SK-N-SH (cell line): ENCODE measurements around the gene RNF150. TPM values are rescaled to one million over a fixed set of nuclear protein-coding genes. Genes with fewer than 3 reads are reported as not detected.

Experiments
- CTCF ChIA-PET: fragments of 300-600, 350-600 bp; formaldehyde crosslinking; extraction: SDS; loops from one replicate; lab custom pipeline; 2021; lab: Yijun Ruan, JAX
- POLR2A ChIA-PET: fragments of 350-600 bp; sonication (Branson Sonifier 250); formaldehyde crosslinking; extraction: SDS; loops from one replicate; lab custom pipeline; 2020; ENCODE audit warnings: antibody characterized with exemption, inconsistent platforms; lab: Yijun Ruan, JAX
- DNase-seq: peaks from one replicate; pipeline ENCODE4 v3.0.0; 2012
- H2AFZ ChIP-seq: fragments of 200-600 bp; sonication (generic); 2 replicates; pipeline ENCODE4 v1.8.1; 2016; ENCODE audit warnings: antibody characterized with exemption, mild to moderate bottlenecking, low read depth
- H3F3A ChIP-seq: fragments of 200-600 bp; sonication (generic); replicated peaks from 2 replicates; pipeline ENCODE3; 2016; ENCODE audit warnings: antibody characterized with exemption, mild to moderate bottlenecking; ENCODE audit not compliant: insufficient read depth
- H3K27ac ChIP-seq, 2 experiments: fragments of 200-500 bp in 1 of 2; fragments of 200-600 bp in 1 of 2; sonication (Bioruptor generic) in 1 of 2; sonication (generic), shearing (Covaris generic) in 1 of 2; 2 replicates each; pipeline versions ENCODE4 v1.5.1 to v1.6.1; 2014 to 2016; ENCODE audit warnings: low read depth in 2 of 2, inconsistent platforms in 1 of 2, low read length in 1 of 2, mild to moderate bottlenecking in 1 of 2, mixed read lengths in 1 of 2
- H3K27me3 ChIP-seq: fragments of 200-600 bp; sonication (generic), shearing (Covaris generic); 2 replicates; pipeline ENCODE4 v1.6.1; 2016; ENCODE audit warnings: mixed run types; ENCODE audit not compliant: insufficient read depth
- H3K36me3 ChIP-seq, 2 experiments: fragments of 200-500 bp in 1 of 2; fragments of 200-600 bp in 1 of 2; sonication (Bioruptor generic) in 1 of 2; sonication (generic) in 1 of 2; replicated peaks in 1 of 2; 2 replicates each; pipeline versions ENCODE3 to v1.5.1; 2014 to 2016; ENCODE audit warnings: low read length in 1 of 2, mild to moderate bottlenecking in 1 of 2; ENCODE audit not compliant: insufficient read depth in 2 of 2, control insufficient read depth in 1 of 2
- H3K4me1 ChIP-seq, 2 experiments: fragments of 200-500 bp in 1 of 2; fragments of 200-600 bp in 1 of 2; sonication (Bioruptor generic) in 1 of 2; sonication (generic), shearing (Covaris generic) in 1 of 2; 2 replicates each; pipeline versions ENCODE4 v1.5.1 to v1.6.1; 2014 to 2016; ENCODE audit warnings: low read depth in 1 of 2, low read length in 1 of 2, mixed run types in 1 of 2; ENCODE audit not compliant: insufficient read depth in 2 of 2, control insufficient read depth in 1 of 2
- H3K4me2 ChIP-seq: fragments of 200-600 bp; sonication (generic), shearing (Covaris generic); 2 replicates; pipeline ENCODE4 v1.6.1; 2017; ENCODE audit warnings: mixed run types
- H3K4me3 ChIP-seq, 2 experiments: fragments of 200-500 bp in 1 of 2; fragments of 200-600 bp in 1 of 2; sonication (Bioruptor generic) in 1 of 2; sonication (generic), shearing (Covaris generic) in 1 of 2; 2 replicates each; pipeline versions ENCODE4 v1.5.1 to v1.8.1; 2014 to 2016; ENCODE audit warnings: low read depth in 2 of 2, inconsistent platforms in 1 of 2, low read length in 1 of 2, mild to moderate bottlenecking in 1 of 2, mixed read lengths in 1 of 2, moderate library complexity in 1 of 2
- H3K79me2 ChIP-seq: fragments of 200-600 bp; sonication (generic); 2 replicates; pipeline ENCODE4 v1.8.1; 2017; ENCODE audit warnings: mild to moderate bottlenecking; ENCODE audit not compliant: insufficient read depth
- H3K9ac ChIP-seq: fragments of 200-600 bp; sonication (generic); 2 replicates; pipeline ENCODE4 v1.6.1; 2017; ENCODE audit warnings: mixed run types
- H3K9me2 ChIP-seq: fragments of 200-600 bp; sonication (generic); 2 replicates; pipeline ENCODE4 v1.6.1; 2017; ENCODE audit warnings: mixed run types
- H3K9me3 ChIP-seq: fragments of 200-600 bp; sonication (generic); 2 replicates; pipeline ENCODE4 v1.6.1; 2017; ENCODE audit warnings: mixed run types, mild to moderate bottlenecking, moderate library complexity
- H4K20me1 ChIP-seq: fragments of 200-600 bp; sonication (generic); 2 replicates; pipeline ENCODE4 v1.6.1; 2017; ENCODE audit warnings: mild to moderate bottlenecking, mixed run types; ENCODE audit not compliant: insufficient read depth
- CHD2 ChIP-seq: fragments of 150-350 bp; IDR thresholded peaks from 2 replicates; pipeline ENCODE4 v1.6.1; 2018; ENCODE audit warnings: low read length; ENCODE audit not compliant: partially characterized antibody
- CTCF ChIP-seq: fragments of 200-600 bp; sonication (generic); IDR thresholded peaks from 2 replicates; pipeline ENCODE4 v1.6.1; 2017; ENCODE audit warnings: antibody characterized with exemption, mild to moderate bottlenecking, moderate library complexity
- EP300 ChIP-seq, 2 experiments: IDR thresholded peaks; 2 replicates each; pipeline versions ENCODE4 v1.4.0 to v1.6.1; 2012; ENCODE audit warnings: borderline replicate concordance in 1 of 2, low read depth in 1 of 2, low read length in 1 of 2
- FOSL2 ChIP-seq: IDR thresholded peaks from 2 replicates; pipeline ENCODE4 v1.4.0; 2012; ENCODE audit warnings: low read depth, mild to moderate bottlenecking, moderate library complexity, borderline replicate concordance
- FOXJ3 ChIP-seq: sonication (generic); formaldehyde crosslinking; IDR thresholded peaks from 2 replicates; pipeline ENCODE4 v1.5.1; 2020; ENCODE audit warnings: mild to moderate bottlenecking, missing genetic modification reagents
- JUND ChIP-seq: IDR thresholded peaks from 2 replicates; pipeline ENCODE4 v1.4.0; 2012
- MXI1 ChIP-seq: IDR thresholded peaks from 2 replicates; pipeline ENCODE4 v1.6.1; 2012; ENCODE audit warnings: mild to moderate bottlenecking, low read depth, low read length, improper control_type of control experiment
- NFIC ChIP-seq: IDR thresholded peaks from 2 replicates; pipeline ENCODE4 v1.4.0; 2012; ENCODE audit warnings: borderline replicate concordance
- NRF1 ChIP-seq: IDR thresholded peaks from 2 replicates; pipeline ENCODE4 v1.6.1; 2012; ENCODE audit warnings: low read depth, mild to moderate bottlenecking, low read length
- RAD21 ChIP-seq: IDR thresholded peaks from 2 replicates; pipeline ENCODE4 v1.6.1; 2012; ENCODE audit warnings: mild to moderate bottlenecking, low read length
- RCOR1 ChIP-seq: fragments of 150-350 bp; IDR thresholded peaks from 2 replicates; pipeline ENCODE4 v1.6.1; 2017; ENCODE audit warnings: antibody characterized with exemption, low read length
- RXRA ChIP-seq: IDR thresholded peaks from 2 replicates; pipeline ENCODE4 v1.4.0; 2012; ENCODE audit warnings: low read depth, mild to moderate bottlenecking, borderline replicate concordance
- TCF12 ChIP-seq: IDR thresholded peaks from 2 replicates; pipeline ENCODE4 v1.4.0; 2012
- YY1 ChIP-seq: IDR thresholded peaks from 2 replicates; pipeline ENCODE4 v1.4.0; 2012; ENCODE audit warnings: low read depth, mild to moderate bottlenecking
- WGBS: methylation state at CpG from one replicate; pipeline ENCODE4 v1.1.6; 2017; ENCODE audit warnings: low lambda C conversion rate; 5-methylcytosine and 5-hydroxymethylcytosine counted together
- polyA plus RNA-seq, 3 experiments: library from polyadenylated mRNA; depleted of rRNA; stranded (reverse); fragments of >200 nt; gene quantifications; 2 replicates each; pipeline ENCODE4 v1.2.3, GENCODE V29; 2012

Gene RNF150
- polyA plus RNA-seq, 1 of the 3 experiments (the other 2 are of a cell fraction), result 5.8 TPM

- TF ChIP-seq RXRA (peak; percentile 58; the same call in 1 of the 2 replicates), MXI1 (peak; percentile 80; the same call in 1 of the 2 replicates), CTCF (no peak), YY1 (no peak; the same call in 1 of the 2 replicates), FOXJ3 (peak; percentile 91), TCF12 (peak; percentile 66), RAD21 (peak; percentile 42; the same call in 1 of the 2 replicates), NRF1 (no peak), JUND (peak; percentile 86), EP300 (IDR thresholded peaks at IDR 0.05; ENCODE audit: borderline replicate concordance in 1 of 2, low read depth in 1 of 2, low read length in 1 of 2) (peak; percentile 28 to 99; a peak in 3 of 4 replicates)
Observed at GRCh38 chr4:141102367-141102766, 30.9 kb downstream of the RNF150 start (continued).

DNA sequence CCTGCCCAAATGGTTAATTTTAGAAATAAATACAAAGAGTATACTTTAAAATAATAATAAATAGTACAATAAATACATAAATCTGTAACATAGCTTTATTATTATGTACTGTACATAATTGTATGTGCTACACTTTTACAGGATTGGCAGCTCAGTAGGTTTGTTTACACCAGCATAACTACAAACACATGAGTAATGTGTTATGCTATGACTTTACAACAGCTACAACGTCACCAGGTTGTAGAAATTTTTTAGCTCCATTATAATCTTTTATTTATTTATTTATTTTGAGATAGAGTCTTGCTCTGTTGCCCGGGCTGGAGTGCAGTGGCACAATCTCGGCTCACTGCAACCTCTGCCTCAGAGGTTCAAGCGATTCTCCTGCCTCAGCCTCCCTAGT is 31.8 kb downstream of the RNF150 start:
- WGBS, result 81% methylated on average over 4 of the region's 4 CpGs
- no peaks in the 10 kb centered on the region for H3K9me3 ChIP-seq
- peaks cover 0 to 18% of the 10 kb centered on the region in 2 experiments; a peak in 2 of 4 replicates for H3K4me1 ChIP-seq
- DNase-seq, result no peak
- ChIA-PET POLR2A (no interaction called here), CTCF (interaction anchor here (1.0 to 3.6 kb wide), 7 partner anchors 10 to 250 kb away, joined by 3 to 23 read pairs (median 5); partner anchors contain the start of gene RNF150)
- H4K20me1 ChIP-seq, result no peaks in the 10 kb centered on the region
- H3K9me2 ChIP-seq, result no peaks in the 10 kb centered on the region
- H3K27me3 ChIP-seq, result no peaks in the 10 kb centered on the region
- peaks cover 2 to 9% of the 10 kb centered on the region in 2 experiments for H3K36me3 ChIP-seq
- no peak overlapping the region for H3K4me3 ChIP-seq
- H3K27ac ChIP-seq, result peak overlapping the region in 1 of 2 experiments; percentile 78; a peak in 3 of 4 replicates
- no peak overlapping the region for H3K9ac ChIP-seq
- no peak overlapping the region for H3K4me2 ChIP-seq
- no peak for TF ChIP-seq RCOR1
- TF ChIP-seq CHD2, result no peak
- TF ChIP-seq, all 33 proteins: peak for 0
- Histone ChIP-seq H2AFZ (no peak overlapping the region), H3K79me2 (peaks cover 87% of the 10 kb centered on the region), H3F3A (peaks cover 18% of the 10 kb centered on the region)

DNA sequence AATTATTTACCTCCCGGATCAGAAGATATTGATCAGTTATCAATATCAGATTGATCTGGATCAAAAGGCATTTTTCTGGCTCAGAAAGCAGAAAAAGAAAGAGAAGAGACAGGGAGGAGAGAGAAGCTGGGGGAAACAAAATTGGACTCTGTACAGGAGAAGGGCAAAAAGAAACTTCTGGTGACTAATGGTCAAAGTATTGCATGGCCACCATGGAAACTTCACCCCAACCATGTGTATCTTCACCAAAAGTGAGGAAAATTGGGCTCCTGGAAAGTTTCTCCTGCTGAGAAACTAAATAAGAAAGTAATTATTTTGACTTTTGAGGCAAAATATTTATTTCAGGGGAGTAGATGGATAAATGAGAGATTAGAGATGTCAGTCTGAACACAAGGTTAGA is 33.9 kb downstream of the RNF150 start:
- Histone ChIP-seq H3K4me1 (peaks cover 0 to 18% of the 10 kb centered on the region in 2 experiments; a peak in 2 of 4 replicates), H3K79me2 (peaks cover 81% of the 10 kb centered on the region), H3K27me3 (no peaks in the 10 kb centered on the region), H3K4me3 (no peak overlapping the region), H3F3A (peaks cover 18% of the 10 kb centered on the region), H3K36me3 (peaks cover 7 to 21% of the 10 kb centered on the region in 2 experiments), H3K9ac (no peak overlapping the region), H3K9me3 (0 out of 2 replicates have a peak, but pooled peaks cover 2% of the 10 kb centered on the region), H3K27ac (no peak overlapping the region), H3K9me2 (no peaks in the 10 kb centered on the region), H3K4me2 (0 out of 2 replicates have a peak overlapping the region, but pooled peaks have one; percentile 3), H4K20me1 (no peaks in the 10 kb centered on the region), H2AFZ (no peak overlapping the region)
- ChIA-PET POLR2A (no interaction called here), CTCF (no interaction called here)
- no peak for DNase-seq
- 74% methylated on average over 1 of the region's 1 CpG for WGBS
- TF ChIP-seq FOSL2 (0 out of 2 replicates have a peak, but pooled peaks have one; percentile 6), NFIC (no peak), NRF1 (no peak), JUND (peak; percentile 45)
